DOHH2 (cell line): Measurements from ENCODE around the gene RIMOC1.

Experiments used
- CTCF ChIP-seq: fragments of 200-600 bp; sonication (generic); IDR thresholded peaks from one replicate; pipeline ENCODE4 v1.5.1; 2014; ENCODE audit warnings: antibody characterized with exemption, mild to moderate bottlenecking, low read depth, low read length; ENCODE audit not compliant: poor library complexity, severe bottlenecking
- EZH2phosphoT487 ChIP-seq: fragments of 200-600 bp; sonication (generic); IDR thresholded peaks from 2 replicates; pipeline ENCODE4 v1.6.1; 2017; ENCODE audit warnings: borderline replicate concordance, mild to moderate bottlenecking, antibody characterized with exemption, low read length, moderate library complexity, mixed read lengths

GRCh38 chr5:41932770-41933169 is 28.6 kb downstream of the RIMOC1 start:
- TF ChIP-seq CTCF: no peak
- no peak for TF ChIP-seq EZH2phosphoT487
